ENCODE results near the gene HTR6.

HTR6 gene

DNA sequence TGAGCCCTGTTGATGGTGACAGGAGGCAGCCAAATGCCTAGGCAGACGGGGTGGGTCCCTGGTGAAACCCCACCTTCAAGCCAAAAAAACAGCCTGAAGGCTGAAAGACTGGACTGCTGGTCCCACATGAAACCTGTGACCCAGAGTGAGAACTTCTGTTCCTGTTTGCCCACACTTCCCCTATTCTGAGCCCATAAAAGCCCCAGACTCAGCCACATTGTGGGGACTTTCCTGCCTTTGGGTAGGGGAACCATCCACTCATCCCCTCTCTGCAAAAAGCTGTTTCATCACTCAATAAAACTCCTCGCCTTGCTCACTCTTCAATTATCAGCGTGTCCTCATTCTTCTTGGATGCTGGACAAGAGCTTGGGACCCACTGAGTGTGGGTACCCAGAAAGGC is 25.2 kb downstream of the HTR6 start:
- no peak for DNase-seq

- DNase-seq: no peak
Observed at GRCh38 chr1:19690342-19690741, 25.7 kb downstream of the HTR6 start.

GRCh38 chr1:19694298-19694697 is 29.6 kb downstream of the HTR6 start:
- no peak for DNase-seq

DNA sequence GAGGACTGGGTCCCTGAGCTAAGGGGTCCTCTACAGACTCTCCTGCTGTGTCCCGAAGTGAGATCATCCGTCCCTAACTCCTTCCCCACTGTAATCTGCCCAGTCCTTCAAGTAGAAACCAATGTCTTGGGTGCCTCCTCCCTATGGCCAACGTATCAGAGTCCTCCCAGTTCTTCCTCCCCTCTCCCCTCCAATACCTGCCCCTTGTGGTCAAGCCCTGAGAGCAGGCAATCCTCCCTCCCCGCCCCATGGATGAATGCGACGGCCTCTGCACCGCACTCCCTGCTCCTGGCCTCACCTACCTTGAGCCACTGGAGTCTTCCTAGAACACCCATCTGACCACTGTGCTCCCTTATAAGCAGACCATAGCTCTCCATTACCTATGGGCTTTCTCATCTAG is 31.1 kb downstream of the HTR6 start:
- DNase-seq: no peak

- no peak for DNase-seq
Observed at GRCh38 chr1:19696820-19697219, 32.1 kb downstream of the HTR6 start.

DNA sequence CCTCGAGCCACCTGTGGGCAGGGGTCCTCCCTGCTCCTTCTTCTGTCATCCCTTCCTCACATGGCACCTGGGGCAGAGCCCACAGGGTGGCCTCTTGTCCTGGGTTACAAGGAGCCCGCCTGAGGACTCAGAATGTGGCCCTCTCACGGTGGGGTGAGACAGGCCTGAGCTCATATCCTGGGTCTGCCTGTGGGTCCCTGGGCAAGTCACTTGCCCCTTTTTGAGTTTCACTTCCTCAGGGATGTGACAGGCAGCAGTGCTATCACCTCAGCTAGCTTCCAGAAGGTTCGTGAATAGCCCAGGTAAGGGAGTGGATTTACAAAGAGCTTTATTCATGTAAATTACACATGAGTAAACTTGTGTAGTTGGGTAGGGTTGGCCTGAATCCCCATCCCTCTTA is 33.5 kb downstream of the HTR6 start:
- no peak for DNase-seq

DNA sequence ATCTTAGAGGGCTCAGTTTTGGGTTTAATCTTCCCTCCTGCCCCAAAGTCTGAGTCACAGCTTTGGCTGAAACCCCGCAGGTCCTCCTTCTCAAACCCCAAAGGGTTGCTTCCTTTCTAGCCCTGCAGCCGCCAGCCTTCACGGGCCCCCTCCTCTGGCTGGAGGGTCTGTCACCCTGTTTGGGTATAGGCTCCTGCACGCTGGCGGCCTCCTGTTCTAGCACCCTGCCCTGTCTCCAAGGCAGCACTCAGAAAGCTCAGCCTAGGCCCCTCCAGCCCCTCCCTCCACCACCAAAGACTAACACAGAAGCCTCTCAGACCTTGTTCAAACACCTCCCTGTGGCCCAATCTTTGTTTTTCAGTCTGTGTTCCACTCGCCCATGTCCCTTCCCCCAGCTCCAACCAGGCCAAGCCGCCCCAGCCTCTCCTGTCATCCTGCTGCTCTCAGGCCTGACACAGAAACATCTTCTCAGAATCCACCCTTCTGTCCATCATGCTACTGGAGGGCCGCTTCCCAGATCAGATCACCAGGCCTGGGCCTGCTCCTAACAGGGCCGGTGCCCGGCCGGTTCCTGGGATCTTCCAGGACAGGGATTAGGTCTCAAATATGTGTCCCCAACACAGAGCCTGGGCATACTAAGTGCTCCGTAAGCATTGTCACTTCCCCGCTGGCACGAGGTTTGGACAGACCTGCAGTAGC is 35.6 kb downstream of the HTR6 start:
- no peak for DNase-seq

DNA sequence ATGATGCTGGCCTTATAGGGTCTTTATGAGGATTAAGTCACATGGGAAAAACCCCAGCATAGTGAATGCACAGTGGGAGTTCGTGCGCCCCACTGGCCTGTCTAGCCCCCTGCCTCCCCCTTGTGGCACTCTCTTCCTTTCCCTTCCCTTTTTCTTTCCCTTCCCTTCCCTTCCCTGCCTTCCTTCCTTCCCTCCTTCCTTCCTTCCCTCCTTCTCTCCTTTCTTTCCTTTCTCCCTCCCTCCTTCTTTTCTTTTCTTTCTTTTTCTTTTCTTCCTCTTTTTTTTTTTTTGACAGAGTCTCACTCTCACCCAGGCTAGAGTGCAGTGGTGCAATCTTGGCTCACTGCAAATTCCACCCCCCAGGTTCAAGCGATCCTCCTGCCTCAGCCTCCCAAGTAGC is 38.6 kb downstream of the HTR6 start:
- no peak for DNase-seq

- DNase-seq: peak; percentile 50
Observed at GRCh38 chr1:19704247-19705113, 39.8 kb downstream of the HTR6 start.

DNA sequence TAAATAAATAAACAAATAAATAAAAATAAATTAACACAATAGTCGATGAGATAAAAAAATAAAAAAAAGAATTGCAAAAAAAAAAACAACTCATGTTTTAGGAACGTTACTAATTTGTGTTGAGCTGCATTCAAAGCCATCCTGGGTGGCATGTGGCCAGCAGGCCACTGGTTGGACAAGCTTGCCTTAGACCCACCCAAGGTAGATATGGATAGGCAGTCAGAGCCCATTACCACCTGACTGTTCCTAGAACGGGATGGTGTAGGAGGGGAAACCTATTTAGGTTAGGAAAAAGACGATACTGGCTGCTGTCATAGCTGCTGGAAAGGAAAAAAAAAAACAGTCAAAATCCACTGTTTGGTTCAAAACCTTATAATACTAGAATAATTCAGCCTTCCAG is 40.8 kb downstream of the HTR6 start:
- no peak for DNase-seq

- DNase-seq: no peak
Observed at GRCh38 chr1:19706136-19706535, 41.5 kb downstream of the HTR6 start.

DNA sequence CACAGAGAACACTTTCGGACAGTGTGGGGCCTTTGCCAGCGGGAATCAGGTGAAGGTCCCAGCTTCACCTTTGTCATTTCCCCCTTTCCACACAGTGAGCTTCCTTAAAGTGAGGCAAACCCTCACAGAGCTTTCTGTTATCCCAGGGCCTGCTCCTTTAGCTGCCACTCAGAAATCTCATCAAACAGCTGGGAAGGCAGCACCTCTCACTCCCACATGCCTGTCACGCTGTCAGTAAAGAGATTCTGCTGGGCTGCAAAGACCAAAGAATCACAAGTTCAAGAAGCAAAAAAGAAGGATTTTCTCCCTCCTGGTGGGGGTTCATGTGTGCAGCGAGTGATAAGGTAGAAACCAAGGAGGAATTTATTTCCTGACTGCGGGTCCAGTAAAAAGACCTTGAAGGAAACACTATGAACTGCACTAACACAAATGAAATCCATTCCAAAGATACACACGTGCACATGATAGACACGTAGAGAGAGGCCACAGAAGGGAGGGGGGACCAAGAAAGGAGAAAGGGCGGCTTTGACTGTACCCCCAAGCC is 44.0 kb downstream of the HTR6 start:
- DNase-seq: no peak

DNA sequence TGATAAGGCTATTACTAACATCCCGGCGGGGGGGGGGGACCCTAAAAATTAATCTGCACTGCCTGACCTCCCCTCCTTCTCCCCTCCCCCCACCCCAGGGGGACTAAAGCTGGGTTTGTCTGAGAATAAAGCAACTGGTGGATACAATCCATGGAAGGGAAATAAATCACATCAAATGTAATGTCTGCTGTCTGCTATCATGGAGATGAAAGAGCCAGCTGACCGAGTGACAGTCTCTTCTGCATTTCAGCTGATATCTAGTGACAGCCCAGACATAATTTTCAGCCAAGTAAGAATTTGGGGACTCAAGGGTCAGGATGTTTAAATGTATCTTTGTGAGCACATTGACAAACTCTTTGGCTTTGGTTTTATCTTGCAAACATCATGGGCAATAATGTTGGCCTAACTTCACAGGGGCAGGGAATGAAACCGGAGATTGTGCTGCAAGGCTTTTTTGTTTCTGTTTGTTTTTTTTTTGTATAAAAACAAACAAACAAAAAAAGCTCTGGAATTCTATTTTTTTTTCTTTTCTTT is 44.7 kb downstream of the HTR6 start:
- DNase-seq: no peak

GRCh38 chr1:19710825-19711611 is 46.3 kb downstream of the HTR6 start:
- DNase-seq: peak; percentile 63

GRCh38 chr1:19712928-19713327 is 48.3 kb downstream of the HTR6 start:
- no peak for DNase-seq

DNA sequence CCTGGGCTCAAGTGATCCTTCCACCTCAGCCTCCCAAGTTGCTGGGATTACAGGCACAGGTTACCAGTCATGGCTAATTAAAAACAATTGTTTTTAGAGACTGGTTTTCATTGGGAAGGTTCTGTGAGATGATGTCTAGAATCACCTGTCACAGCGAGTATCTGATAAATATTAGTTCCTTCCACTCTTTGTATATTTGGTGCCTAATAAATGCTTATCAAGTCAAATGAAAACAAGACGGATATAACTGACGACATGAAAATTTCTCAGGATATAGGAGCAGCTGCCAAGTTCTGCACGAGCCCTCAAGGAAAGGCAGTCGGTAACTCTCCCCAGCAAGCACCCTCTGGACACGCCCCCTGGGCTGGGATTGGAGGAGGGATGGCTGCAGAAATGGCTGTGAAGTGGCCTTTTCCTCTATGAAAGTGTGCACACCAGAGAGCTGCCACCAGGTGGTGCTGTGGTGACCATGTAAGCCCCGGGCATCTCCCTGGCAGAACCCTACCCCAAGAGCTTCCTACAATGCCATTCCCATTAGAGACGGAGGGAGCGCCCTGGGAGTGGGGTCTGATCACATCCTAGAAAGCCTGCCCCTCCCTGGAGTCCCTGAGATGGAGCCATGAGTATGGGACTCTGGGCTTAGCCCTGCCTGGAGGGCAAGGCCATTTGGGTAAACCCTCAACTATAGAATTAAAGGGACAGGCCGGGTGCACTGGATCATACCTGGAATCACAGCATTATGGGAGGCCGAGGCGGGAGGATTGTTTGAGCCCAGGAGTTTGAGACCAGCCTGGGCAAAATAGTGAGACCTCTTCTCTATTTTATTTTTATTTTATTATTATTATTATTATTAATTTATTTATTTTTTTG is 50.9 kb downstream of the HTR6 start:
- DNase-seq: peak; percentile 91

DNA sequence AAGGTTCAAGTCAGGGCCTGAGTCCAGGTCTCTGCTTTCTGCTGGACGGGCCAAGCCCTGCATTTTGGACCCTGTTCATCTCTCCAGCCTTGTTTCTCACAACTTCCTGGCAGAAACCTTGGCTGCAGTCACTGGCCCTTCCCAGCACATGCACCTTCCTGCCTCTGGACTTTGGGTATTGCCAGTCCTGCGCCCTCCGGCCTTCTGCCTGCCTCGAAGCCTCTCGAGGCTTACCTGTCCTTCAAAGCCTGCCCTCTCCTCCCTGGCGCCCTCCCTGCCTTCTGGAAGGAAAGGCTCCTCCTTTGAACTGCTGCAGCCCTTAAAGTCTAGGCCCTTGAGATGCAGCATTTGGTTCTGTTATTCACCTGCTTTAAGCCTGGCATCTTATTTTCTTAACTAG is 52.8 kb downstream of the HTR6 start:
- DNase-seq: no peak

DNA sequence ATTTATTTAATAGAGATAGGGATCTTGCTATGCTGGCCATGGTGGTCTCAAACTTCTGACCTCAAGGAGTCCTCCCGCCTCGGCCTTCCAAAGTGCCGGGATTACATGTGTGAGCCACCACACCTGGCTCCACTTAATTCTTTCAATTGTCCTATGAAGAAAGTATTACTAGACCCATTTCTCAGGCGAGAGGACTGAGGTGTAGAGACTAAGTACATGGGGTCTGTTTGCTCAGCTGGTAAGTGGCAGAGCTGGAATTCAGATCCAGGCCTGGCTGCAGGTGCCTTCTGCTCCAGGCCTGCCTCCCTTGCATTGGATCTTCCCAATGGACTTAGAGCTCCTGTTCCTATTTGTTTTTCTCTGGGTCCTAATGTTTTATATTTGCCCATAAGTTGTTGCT is 55.5 kb downstream of the HTR6 start:
- no peak for DNase-seq

DNA sequence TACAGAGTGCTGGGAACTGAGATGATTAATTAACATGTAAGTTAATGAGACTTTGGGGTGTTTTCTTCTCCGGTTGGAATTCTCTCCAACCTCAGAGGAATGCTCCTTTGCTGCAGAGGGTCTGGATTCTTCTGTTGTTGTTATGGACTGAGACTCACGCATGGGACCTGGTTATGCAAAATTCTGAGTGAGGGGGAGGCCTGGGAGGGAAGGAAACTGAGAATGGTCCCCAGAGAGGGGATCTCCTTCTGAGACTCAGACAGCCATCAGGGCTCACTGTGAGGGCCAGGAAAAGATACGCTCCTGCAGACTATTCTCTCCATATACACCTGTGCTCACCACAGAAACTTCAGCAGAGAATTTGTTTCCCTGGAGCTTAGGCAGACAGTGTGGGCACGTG is 56.3 kb downstream of the HTR6 start:
- no peak for DNase-seq

DNA sequence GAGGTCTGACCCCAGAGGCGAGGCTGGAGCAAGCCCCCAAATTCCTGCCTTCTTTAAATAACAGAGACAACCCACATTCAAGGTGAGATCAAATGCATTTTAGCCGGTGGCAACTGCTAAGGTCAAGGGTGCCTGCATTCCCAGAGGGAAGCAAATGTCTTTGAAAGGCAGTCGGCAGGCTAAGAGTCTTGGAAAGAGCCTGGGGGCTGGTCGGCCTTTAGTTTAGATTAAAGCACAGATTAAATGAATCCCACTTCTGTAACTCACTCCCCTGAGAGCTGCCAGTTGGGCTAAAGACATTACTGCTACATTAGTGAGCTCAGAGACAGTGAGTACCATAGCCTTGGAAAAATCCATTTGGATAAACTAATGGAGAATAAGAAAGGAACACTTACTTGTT is 59.2 kb downstream of the HTR6 start:
- DNase-seq: no peak

- no peak for DNase-seq
Observed at GRCh38 chr1:19725606-19726005, 60.9 kb downstream of the HTR6 start.

Measured in stimulated activated CD4-positive, alpha-beta T cell treated with anti-CD3 and anti-CD28 coated beads, Interleukin-1b, Interleukin-23, amount 100 ng/mL, for 48 hours (primary cell).